HCT116 (cell line): ENCODE results near the gene ABCC9. TPM values are rescaled to one million over a fixed set of nuclear protein-coding genes. Genes with fewer than 3 reads are reported as not detected.

ENCODE experiments used
- ATAC-seq: fragments of 200-7000 bp; cut with Tn5 transposase; 2 replicates; pipeline ENCODE4 v1.9.1; 2020; ENCODE audit warnings: mild to moderate bottlenecking, moderate library complexity
- BruUV-seq: library from RNA; stranded (reverse); fragments of 400-500 nt; replicated peaks from 2 replicates; lab custom pipeline; 2021; lab: Mats Ljungman, UMichigan
- CTCF ChIA-PET: fragments of 300-600 bp; sonication (Branson Sonifier 250); formaldehyde crosslinking; loops from one replicate; lab custom pipeline; 2021; ENCODE audit warnings: antibody characterized with exemption; lab: Charles Lee
- POLR2A ChIA-PET: fragments of 300-600, 350-600 bp; sonication (Branson Sonifier 250); formaldehyde crosslinking; loops from one replicate; lab custom pipeline; 2021; ENCODE audit warnings: antibody characterized with exemption; lab: Charles Lee
- RAD21 ChIA-PET, 2 experiments: fragments of 300-600 bp; sonication (Branson Sonifier 250); formaldehyde crosslinking; loops; one replicate each; lab custom pipeline; 2023; ENCODE audit warnings: low total read pairs in 2 of 2; ENCODE audit not compliant: uncharacterized antibody in 2 of 2, unreplicated experiment in 2 of 2, low non-redundant PET in 1 of 2; lab: Charles Lee
- DNase-seq: peaks from one replicate; pipeline ENCODE4 v3.0.0-alpha.2; 2010; ENCODE audit warnings: low read depth, low spot score
- H2AFZ ChIP-seq: fragments of 200-600 bp; shearing (Covaris generic), sonication (generic); 2 replicates; pipeline ENCODE4 v1.6.1; 2017; ENCODE audit warnings: low read depth, mixed run types, mixed read lengths, antibody characterized with exemption, low read length; ENCODE audit not compliant: poor library complexity, severe bottlenecking
- H3K27ac ChIP-seq: 2 replicates; pipeline ENCODE4 v1.5.1; 2012; ENCODE audit warnings: low read depth, low read length
- H3K27me3 ChIP-seq: fragments of 200-600 bp; sonication (generic); 2 replicates; pipeline ENCODE4 v1.6.1; 2016; ENCODE audit warnings: mixed run types, low read length, mixed read lengths; ENCODE audit not compliant: insufficient read depth
- H3K36me3 ChIP-seq, 2 experiments: fragments of 200-500 bp in 1 of 2; fragments of 200-600 bp in 1 of 2; sonication (Bioruptor generic) in 1 of 2; sonication (generic) in 1 of 2; 2 replicates each; pipeline versions ENCODE4 v1.5.1 to v1.6.1; 2014 to 2016; ENCODE audit warnings: low read length in 2 of 2, inconsistent platforms in 1 of 2, mixed read lengths in 1 of 2, mixed run types in 1 of 2; ENCODE audit not compliant: insufficient read depth in 2 of 2, control insufficient read depth in 1 of 2
- H3K4me1 ChIP-seq, 2 experiments: fragments of 200-600 bp in 1 of 2; sonication (generic) in 1 of 2; 2 replicates each; pipeline versions ENCODE4 v1.5.1 to v1.6.1; 2012 to 2017; ENCODE audit warnings: low read length in 2 of 2, inconsistent platforms in 1 of 2, mild to moderate bottlenecking in 1 of 2, mixed read lengths in 1 of 2, mixed run types in 1 of 2, moderate library complexity in 1 of 2; ENCODE audit not compliant: insufficient read depth in 2 of 2, control insufficient read depth in 1 of 2
- H3K4me2 ChIP-seq: fragments of 200-600 bp; sonication (generic); 2 replicates; pipeline ENCODE4 v1.6.1; 2017; ENCODE audit warnings: mixed run types, low read length, mixed read lengths
- H3K4me3 ChIP-seq, 2 experiments: fragments of 200-600 bp in 1 of 2; sonication (generic) in 1 of 2; replicated peaks in 1 of 2; 2 replicates each; pipeline ENCODE4 v1.5.1; 2011 to 2016; ENCODE audit warnings: low read length in 2 of 2, control low read depth in 1 of 2, low read depth in 1 of 2, mild to moderate bottlenecking in 1 of 2, mixed read lengths in 1 of 2, mixed run types in 1 of 2
- H3K79me2 ChIP-seq: fragments of 200-600 bp; sonication (generic); 2 replicates; pipeline ENCODE4 v1.6.1; 2017; ENCODE audit warnings: mild to moderate bottlenecking, mixed run types, low read length, moderate library complexity, mixed read lengths; ENCODE audit not compliant: insufficient read depth
- H3K9ac ChIP-seq: fragments of 200-600 bp; sonication (generic); 2 replicates; pipeline ENCODE4 v1.6.1; 2016; ENCODE audit warnings: low read length, mixed read lengths
- H3K9me2 ChIP-seq: fragments of 200-600 bp; sonication (generic), shearing (Covaris generic); 2 replicates; pipeline ENCODE4 v1.6.1; 2017; ENCODE audit warnings: mixed run types, mild to moderate bottlenecking, moderate library complexity; ENCODE audit not compliant: insufficient read depth
- H3K9me3 ChIP-seq, 2 experiments: fragments of 200-500 bp in 1 of 2; fragments of 200-600 bp in 1 of 2; sonication (Bioruptor generic) in 1 of 2; sonication (generic) in 1 of 2; 2 replicates each; pipeline ENCODE4 v1.6.1; 2014 to 2017; ENCODE audit warnings: low read length in 2 of 2, mixed read lengths in 2 of 2, inconsistent platforms in 1 of 2, low read depth in 1 of 2, mild to moderate bottlenecking in 1 of 2, mixed run types in 1 of 2, moderate library complexity in 1 of 2; ENCODE audit not compliant: control insufficient read depth in 1 of 2, insufficient read depth in 1 of 2
- H4K20me1 ChIP-seq: fragments of 200-600 bp; sonication (generic), shearing (Covaris generic); 2 replicates; pipeline ENCODE4 v1.6.1; 2017; ENCODE audit warnings: mixed run types, mild to moderate bottlenecking, moderate library complexity; ENCODE audit not compliant: insufficient read depth
- ATF3 ChIP-seq: IDR thresholded peaks from 2 replicates; pipeline ENCODE4 v1.6.1; 2012
- CEBPB ChIP-seq: IDR thresholded peaks from 2 replicates; pipeline ENCODE4 v1.6.1; 2012; ENCODE audit warnings: low read depth
- ELF1 ChIP-seq: IDR thresholded peaks from 2 replicates; pipeline ENCODE4 v1.6.1; 2012; ENCODE audit warnings: low read depth, borderline replicate concordance
- EZH2phosphoT487 ChIP-seq: fragments of 200-600 bp; IDR thresholded peaks from 2 replicates; pipeline ENCODE4 v1.6.1; 2018; ENCODE audit warnings: antibody characterized with exemption, borderline replicate concordance
- JUND ChIP-seq: IDR thresholded peaks from 2 replicates; pipeline ENCODE4 v1.6.1; 2012
- MAX ChIP-seq: IDR thresholded peaks from 2 replicates; pipeline ENCODE4 v1.6.1; 2012
- POLR2AphosphoS5 ChIP-seq: IDR thresholded peaks from 2 replicates; pipeline ENCODE4 v1.6.1; 2011; ENCODE audit warnings: mild to moderate bottlenecking, low read depth, low read length, moderate library complexity
- SP1 ChIP-seq: IDR thresholded peaks from 2 replicates; pipeline ENCODE4 v1.6.1; 2012; ENCODE audit warnings: low read depth
- SRF ChIP-seq: IDR thresholded peaks from 2 replicates; pipeline ENCODE4 v1.6.1; 2012; ENCODE audit warnings: low read depth
- TCF7L2 ChIP-seq: IDR thresholded peaks from 2 replicates; pipeline ENCODE4 v1.7.0; 2011; ENCODE audit warnings: borderline replicate concordance, inconsistent platforms; ENCODE audit not compliant: insufficient read depth, insufficient read length; ENCODE audit errors: extremely low read depth
- YY1 ChIP-seq: IDR thresholded peaks from 2 replicates; pipeline ENCODE4 v1.6.1; 2011; ENCODE audit warnings: low read length, low read depth, moderate library complexity, mild to moderate bottlenecking; ENCODE audit not compliant: insufficient replicate concordance; ENCODE audit errors: extremely low read depth
- ZBTB33 ChIP-seq: IDR thresholded peaks from 2 replicates; pipeline ENCODE4 v1.6.1; 2011; ENCODE audit warnings: mild to moderate bottlenecking, low read length, moderate library complexity; ENCODE audit not compliant: insufficient replicate concordance; ENCODE audit errors: extremely low read depth
- ZFX ChIP-seq: fragments of 450-650 bp; IDR thresholded peaks from 2 replicates; pipeline ENCODE4 v1.6.1; 2017
- intact Hi-C: fragments of 100-400 bp; cut with micrococcal nuclease; formaldehyde crosslinking; loops from 2 replicates; pipeline ENCODE4 v1.10.0; 2022
- total RNA-seq: library from RNA; stranded (reverse); gene quantifications from one replicate; pipeline ENCODE4 v1.2.1, GENCODE V29; 2021; ENCODE audit not compliant: unreplicated experiment

The ABCC9 gene
- total RNA-seq, 1 experiment from 2014 or later = 0.05 TPM

- no peak for TF ChIP-seq POLR2AphosphoS5
- TF ChIP-seq ZFX = no peak
- TF ChIP-seq TCF7L2 = no peak
Observed at GRCh38 chr12:21814327-21814726, 126.9 kb downstream of the ABCC9 start (continued).

DNA sequence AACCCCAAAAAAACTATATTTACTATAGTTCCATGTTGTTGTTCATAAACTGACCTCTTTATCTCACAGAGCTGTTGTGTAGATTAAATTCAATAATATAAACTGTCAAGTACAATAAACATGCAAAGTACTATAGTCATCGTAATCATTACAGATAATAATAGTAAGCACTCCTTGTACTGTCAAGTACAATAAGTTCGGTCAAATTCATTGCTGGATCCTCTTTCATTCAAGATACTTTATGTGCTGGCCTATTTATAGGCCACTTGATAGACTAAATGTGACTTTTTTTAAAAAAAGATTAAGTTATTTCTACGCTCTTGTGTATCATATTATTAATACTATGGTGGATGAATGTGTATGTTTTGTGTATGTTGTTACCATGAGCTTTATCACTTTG is 127.5 kb downstream of the ABCC9 start:
- CTCF ChIA-PET = no interaction called here
- ATAC-seq = no peak
- POLR2A ChIA-PET = no interaction called here
- RAD21 ChIA-PET = no interaction called here
- H3K79me2 ChIP-seq = no peaks in the 10 kb centered on the region
- H3K27ac ChIP-seq = no peak overlapping the region
- H3K4me3 ChIP-seq = no peak overlapping the region
- H3K36me3 ChIP-seq = no peaks in the 10 kb centered on the region
- no peak for DNase-seq
- H3K9me3 ChIP-seq = no peaks in the 10 kb centered on the region
- no peaks in the 10 kb centered on the region for H3K9me2 ChIP-seq
- H3K4me2 ChIP-seq = no peak overlapping the region
- no peaks in the 10 kb centered on the region for H3K4me1 ChIP-seq
- intact Hi-C loops = no loop called here
- H3K9ac ChIP-seq = no peak overlapping the region
- no peak overlapping the region for H2AFZ ChIP-seq
- H4K20me1 ChIP-seq = no peaks in the 10 kb centered on the region
- H3K27me3 ChIP-seq = no peaks in the 10 kb centered on the region
- no TSS peak for BruUV-seq
- TF ChIP-seq EZH2phosphoT487 (no peak), JUND (no peak), ATF3 (no peak)
- TF ChIP-seq, all 23 proteins: peak for 0

GRCh38 chr12:21813125-21813524 is 128.1 kb downstream of the ABCC9 start:
- no peak overlapping the region for H3K4me2 ChIP-seq
- no peaks in the 10 kb centered on the region for H3K9me3 ChIP-seq
- no peak overlapping the region for H2AFZ ChIP-seq
- H3K4me3 ChIP-seq = no peak overlapping the region
- no peaks in the 10 kb centered on the region for H3K79me2 ChIP-seq
- no peaks in the 10 kb centered on the region for H3K4me1 ChIP-seq
- H3K9me2 ChIP-seq = no peaks in the 10 kb centered on the region
- no TSS peak for BruUV-seq
- ChIA-PET RAD21 (no interaction called here), CTCF (no interaction called here), POLR2A (no interaction called here)
- H3K9ac ChIP-seq = no peak overlapping the region
- H3K27ac ChIP-seq = no peak overlapping the region
- ATAC-seq (no peak), DNase-seq (no peak)
- no peaks in the 10 kb centered on the region for H4K20me1 ChIP-seq
- H3K27me3 ChIP-seq = no peaks in the 10 kb centered on the region
- H3K36me3 ChIP-seq = no peaks in the 10 kb centered on the region
- intact Hi-C loops = no loop called here
- TF ChIP-seq POLR2AphosphoS5 (no peak), ELF1 (no peak), SRF (no peak), ZBTB33 (no peak), YY1 (no peak), MAX (no peak), ATF3 (no peak), EZH2phosphoT487 (no peak), SP1 (no peak), ZFX (no peak), CEBPB (no peak), TCF7L2 (no peak)
